Tibial nerve (tissue), 4 donors: ENCODE results near the gene METTL2A.
"Not testable (repeated sequence)": the region's sequence is repeated elsewhere in the genome, so short reads cannot be mapped to it uniquely, and the experiment has no call there.

Experiments used
- EP300 ChIP-seq, 2 donors: sonication (generic); formaldehyde crosslinking; IDR thresholded peaks; one replicate each; pipeline ENCODE4 v1.6.1; 2017; ENCODE audit warnings: antibody characterized with exemption in 2 of 2, mild to moderate bottlenecking in 1 of 2
- POLR2A ChIP-seq, 2 donors: fragments of 450-650 bp; IDR thresholded peaks; one replicate each; pipeline ENCODE4 v1.6.1; 2017; ENCODE audit warnings: antibody characterized with exemption in 2 of 2, mild to moderate bottlenecking in 2 of 2, moderate library complexity in 2 of 2
- TF ChIP-seq, protein P1 (sequence below), 5 experiments: fragments of 200-600 bp in 3 of 5; fragments of 450-650 bp in 2 of 5; sonication (generic) in 3 of 5; IDR thresholded peaks; one replicate each; pipeline ENCODE4 v1.5.1; 2016 to 2019; ENCODE audit warnings: antibody characterized with exemption in 5 of 5, mild to moderate bottlenecking in 3 of 5, moderate library complexity in 2 of 5

DNA sequence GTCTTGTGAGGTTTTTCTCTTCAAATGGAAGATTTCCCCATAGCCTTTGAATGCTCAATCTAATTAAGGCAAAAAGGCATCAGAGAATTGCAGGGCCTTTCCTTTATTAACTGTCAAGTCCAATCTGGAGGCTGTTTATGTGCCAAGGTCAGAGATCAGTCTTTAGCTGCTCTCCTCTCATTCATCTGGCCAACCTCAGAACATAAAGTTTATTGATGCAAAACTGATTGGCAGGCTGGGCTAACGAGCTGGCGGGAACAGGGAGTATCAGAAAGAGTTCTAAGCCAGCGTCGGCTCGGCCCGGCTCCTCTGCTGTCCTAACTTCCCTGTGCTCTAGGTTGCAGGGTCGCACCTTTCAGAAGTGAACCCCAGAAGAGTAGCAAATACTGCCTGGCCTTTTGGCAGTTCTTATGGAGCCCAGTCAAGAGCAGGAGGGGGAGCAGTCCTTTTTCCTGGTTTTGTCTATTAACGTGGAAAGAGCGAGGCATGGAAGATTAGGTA lies 47.7 kb downstream of the METTL2A start:
- TF ChIP-seq, protein P1, sequence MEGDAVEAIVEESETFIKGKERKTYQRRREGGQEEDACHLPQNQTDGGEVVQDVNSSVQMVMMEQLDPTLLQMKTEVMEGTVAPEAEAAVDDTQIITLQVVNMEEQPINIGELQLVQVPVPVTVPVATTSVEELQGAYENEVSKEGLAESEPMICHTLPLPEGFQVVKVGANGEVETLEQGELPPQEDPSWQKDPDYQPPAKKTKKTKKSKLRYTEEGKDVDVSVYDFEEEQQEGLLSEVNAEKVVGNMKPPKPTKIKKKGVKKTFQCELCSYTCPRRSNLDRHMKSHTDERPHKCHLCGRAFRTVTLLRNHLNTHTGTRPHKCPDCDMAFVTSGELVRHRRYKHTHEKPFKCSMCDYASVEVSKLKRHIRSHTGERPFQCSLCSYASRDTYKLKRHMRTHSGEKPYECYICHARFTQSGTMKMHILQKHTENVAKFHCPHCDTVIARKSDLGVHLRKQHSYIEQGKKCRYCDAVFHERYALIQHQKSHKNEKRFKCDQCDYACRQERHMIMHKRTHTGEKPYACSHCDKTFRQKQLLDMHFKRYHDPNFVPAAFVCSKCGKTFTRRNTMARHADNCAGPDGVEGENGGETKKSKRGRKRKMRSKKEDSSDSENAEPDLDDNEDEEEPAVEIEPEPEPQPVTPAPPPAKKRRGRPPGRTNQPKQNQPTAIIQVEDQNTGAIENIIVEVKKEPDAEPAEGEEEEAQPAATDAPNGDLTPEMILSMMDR (IDR thresholded peaks at IDR 0.05): not testable (repeated sequence)
- not testable (repeated sequence) for TF ChIP-seq EP300, POLR2A (IDR thresholded peaks at IDR 0.05)
